Putamen (tissue), 1 donor: ENCODE data around the gene ZRANB1.

Experiments used
- DNase-seq: peaks from one replicate; pipeline ENCODE4 v3.0.0-alpha.2; 2016; ENCODE audit warnings: low spot score

The ZRANB1 gene

DNA sequence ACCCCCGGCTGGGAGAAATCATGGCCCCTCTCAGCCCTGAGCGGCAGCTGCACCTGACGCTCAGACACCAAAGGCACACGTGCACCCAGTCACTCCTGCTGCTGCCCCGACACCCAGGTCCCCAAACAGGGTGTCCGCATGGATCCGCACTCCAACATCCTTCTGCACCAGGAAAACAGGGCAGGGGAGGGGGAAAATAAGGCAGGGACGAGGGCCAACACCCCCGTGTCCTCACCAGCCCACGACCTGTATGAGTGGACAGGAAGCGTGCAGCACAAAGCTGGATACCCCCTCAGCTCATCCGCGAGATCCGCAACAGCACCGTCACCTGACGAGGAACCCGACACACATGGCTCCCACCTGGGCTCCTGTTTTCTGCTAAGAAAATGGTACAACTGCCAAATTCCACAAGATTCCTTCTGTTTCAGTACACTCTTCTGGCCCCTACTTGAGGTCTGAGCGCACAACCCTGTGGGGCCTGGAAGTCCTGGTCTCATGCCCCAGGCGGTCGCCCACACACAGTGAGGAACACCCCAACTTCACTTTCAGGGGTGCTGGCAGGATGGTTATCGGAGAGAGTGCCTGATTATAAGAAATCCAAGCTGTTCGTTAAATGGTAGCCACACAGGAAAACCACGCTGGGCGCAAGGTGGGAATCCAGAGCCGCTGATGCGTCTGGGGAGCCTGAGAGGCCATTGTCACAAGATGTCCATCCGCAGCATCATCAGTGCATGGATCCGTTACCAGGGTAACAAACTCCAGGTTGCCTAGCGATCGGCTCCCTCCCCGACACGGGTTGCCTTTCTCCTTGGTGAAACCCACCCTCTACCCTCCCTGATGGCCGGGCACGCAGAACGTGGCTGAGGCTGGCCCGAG, 63.6 kb downstream of the ZRANB1 start:
- no peak for DNase-seq

GRCh38 chr10:125006188-125006680, 64.3 kb downstream of the ZRANB1 start:
- no peak for DNase-seq

DNA sequence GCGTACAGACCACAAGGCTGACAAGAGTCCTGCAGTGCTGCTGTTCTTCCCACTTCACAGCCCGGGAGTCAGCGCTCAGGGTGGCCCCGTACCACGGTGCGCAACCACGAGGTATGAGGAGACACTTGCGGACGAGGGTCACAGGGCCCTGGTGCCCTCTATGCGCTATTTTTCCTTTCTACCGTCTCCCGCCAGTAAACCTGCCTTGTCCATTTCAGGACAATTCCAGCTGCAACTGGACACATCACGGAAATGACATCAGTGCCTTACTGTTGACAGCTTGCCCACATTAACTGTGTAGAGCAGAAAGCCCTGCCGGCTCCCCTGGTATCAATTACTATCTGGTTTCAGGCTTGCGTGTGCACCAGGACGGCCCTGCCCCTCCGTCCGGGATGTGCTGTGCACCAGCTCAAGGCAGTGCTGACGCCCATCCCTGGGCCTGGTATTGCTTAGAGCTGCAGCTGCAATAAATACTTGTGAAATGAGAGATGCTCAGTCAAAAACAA, 65.1 kb downstream of the ZRANB1 start:
- no peak for DNase-seq

GRCh38 chr10:125007436-125007835, 65.5 kb downstream of the ZRANB1 start:
- no peak for DNase-seq

DNA sequence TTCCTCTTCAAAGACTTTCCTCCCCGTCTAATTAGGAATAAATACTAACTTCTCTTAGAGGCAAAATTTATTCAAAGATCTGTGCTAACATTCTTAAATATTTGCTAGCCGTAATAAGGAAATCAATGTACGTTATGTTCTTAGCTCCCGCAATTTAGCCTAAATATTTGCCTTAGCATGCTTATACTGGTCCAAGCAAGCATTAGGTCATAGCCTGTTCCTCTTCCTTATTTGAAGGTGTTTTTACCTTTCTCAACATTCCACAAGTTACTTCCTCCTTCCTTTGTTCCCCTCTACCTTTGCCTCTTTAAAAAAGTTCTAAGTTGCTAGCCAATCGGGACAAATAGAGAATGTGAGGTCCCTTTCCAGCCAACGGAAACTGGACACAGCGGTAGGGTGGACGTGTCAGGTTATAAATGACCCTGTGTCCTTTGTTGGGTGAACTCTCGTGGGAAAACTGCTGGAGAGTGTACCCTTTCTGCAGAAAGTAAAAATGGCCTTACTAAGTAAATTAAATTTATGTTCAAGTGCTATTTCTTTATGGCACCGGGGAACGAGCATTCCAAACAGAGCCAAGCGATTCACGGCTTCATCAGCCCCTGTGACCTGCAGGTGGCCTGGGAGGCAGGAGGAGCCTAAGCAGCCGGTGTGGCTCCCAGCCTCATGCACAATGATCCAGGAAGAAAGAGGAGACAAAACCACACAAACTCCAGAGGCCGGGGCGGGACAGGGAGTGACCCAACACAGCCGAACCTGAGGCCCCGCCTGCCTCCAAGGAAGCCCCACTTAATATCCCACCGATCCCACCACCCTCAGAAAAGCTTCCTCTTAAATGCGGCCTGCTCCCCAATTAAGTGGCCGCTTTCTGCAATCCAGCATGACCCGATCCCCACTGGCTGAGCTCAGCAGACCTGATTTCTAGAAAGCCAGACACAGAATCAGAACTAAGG, 67.0 kb downstream of the ZRANB1 start:
- no peak for DNase-seq

- DNase-seq, result no peak
These were observed 67.8 kb downstream of the ZRANB1 start for GRCh38 chr10:125009661-125010161.

DNA sequence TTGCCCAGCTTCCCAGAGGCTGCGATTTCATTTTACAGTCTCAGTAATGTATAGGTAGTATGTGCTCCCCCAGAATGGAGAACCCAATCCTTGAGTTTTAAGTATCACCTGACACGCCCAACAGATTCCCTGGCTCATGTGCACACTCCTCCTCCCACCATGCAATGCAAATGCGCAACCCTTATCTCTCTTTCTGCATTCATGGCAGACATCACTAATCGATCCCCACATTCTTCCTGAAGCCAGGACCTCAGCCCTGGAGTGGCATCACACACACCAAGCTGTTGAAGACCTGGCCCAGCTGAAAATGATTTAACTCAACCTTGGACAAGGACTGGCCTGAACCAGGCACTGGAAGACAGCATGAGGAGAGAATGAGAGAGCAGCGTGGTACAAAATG, 68.4 kb downstream of the ZRANB1 start:
- DNase-seq, result no peak

DNA sequence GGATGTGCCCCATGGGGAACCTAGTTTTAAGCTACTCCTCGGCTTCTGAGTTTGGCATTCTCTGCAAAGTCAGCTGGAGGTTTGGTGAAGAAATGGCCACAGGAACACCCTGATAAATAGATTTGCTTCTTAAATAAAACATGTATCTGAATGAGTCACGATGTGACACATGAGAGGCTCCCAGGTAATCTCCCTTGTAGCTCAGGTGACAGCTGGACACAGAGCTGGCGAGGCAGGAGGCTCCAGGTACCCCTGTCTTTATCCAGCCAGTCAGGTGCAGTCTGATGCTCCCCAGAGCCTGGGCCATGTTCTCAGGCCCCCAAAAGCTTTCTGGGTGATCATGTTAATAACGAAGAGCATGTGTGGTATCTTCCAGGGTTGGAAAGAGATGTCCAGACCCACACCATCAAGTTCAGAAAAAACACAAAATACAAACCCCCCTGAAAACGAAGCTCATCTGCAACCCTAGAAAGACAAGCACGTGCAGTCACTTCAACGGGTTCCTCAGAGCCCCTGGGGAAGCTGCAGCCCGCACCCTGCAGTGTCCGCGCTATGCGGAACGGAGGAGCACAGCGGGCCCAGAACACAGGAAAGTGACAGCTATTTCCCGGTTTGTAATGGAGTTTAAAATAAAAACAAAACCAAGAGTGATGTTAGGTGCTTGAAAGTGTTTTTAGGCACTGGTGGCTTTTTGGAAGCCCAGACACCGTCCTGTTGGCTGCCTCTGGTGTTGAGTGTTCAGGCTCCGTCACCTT, 69.4 kb downstream of the ZRANB1 start:
- no peak for DNase-seq

DNA sequence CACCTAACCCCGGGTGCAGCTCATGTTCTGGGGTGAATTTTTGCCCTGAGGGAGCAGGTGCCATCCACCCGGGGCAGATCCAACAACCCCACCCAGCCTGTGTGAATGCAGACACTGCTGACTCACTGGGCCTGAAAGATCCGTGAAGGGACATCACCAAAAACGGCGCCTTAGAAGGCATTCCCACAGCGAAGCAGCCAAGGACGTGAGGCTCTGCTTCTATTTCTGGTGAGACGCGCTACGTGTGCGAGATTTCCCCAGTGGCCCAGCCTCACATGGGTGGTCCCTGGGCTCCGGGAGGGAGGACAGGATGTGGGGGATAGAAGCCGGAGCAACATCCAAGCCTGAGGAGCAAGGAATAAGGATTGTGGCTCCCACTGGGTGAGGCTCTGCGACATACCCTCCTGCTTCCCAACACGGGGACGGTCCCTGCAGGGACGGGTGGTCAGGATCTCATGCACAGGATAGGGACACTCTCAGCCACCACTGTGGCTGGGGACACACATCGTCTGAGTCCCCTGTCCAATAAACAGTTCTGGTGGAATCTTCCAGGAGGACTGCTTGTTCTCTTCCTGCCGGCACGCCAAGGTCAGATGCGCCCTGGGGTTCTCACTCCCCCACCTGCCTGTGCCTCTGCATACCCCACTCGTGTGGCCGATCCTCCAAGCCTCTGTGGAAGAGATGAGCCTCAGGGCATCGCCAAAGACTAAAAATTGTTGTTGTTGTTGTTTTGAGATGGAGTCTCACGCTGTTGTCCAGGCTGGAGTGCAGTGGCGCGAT, 70.2 kb downstream of the ZRANB1 start:
- no peak for DNase-seq

GRCh38 chr10:125012851-125013528, 71.1 kb downstream of the ZRANB1 start:
- no peak for DNase-seq

DNA sequence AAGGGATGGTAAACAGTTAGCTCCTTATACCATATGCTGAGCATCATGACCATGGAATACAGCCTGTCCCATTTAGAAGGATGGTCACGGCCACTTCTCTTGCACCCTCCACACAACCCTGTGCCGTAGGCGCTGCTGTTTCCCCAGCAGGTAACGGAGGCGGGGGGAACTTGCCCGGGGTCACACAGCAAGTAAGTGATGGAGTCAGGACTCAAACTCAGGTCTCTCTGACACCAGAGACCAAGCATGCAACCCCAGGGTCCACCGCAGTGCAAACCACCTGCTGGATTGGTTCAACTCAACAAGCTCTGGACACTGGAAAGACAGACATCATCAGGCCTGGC, 71.6 kb downstream of the ZRANB1 start:
- DNase-seq, result no peak

DNA sequence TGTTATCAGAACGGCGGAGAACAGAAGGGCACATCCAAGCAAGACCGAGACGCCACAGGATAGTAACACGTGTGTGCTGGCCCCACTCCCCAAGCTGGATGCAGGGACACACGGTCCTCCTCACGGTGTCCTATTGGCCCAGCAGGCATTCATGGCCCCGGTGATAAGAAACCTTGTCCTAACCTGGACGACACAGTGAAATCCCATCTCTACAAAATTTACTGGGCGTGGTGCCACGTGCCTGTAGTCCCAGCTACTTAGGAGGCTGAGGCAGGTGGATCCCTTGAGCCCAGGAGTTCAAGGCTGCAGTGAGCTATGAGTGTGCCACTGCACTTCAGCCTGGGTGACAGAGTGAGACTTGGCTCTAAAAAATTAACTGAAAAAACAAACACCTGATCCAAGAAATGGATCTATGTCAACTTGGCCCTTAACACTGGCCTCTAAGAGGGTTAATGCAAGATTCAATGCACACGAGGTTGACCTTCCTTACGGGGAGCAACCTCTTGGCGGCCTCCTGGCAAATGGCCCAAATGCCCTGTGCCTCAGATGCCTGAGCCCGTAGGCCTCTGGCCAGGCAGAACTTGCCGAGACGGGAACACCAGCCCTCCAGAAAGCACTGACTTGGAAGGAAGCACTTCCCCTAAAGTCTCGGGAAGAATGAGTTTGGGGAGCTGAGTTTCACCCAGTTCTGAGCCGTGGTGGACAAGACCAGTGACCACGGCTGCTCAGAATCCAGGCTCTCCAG, 72.3 kb downstream of the ZRANB1 start:
- DNase-seq, result no peak

DNA sequence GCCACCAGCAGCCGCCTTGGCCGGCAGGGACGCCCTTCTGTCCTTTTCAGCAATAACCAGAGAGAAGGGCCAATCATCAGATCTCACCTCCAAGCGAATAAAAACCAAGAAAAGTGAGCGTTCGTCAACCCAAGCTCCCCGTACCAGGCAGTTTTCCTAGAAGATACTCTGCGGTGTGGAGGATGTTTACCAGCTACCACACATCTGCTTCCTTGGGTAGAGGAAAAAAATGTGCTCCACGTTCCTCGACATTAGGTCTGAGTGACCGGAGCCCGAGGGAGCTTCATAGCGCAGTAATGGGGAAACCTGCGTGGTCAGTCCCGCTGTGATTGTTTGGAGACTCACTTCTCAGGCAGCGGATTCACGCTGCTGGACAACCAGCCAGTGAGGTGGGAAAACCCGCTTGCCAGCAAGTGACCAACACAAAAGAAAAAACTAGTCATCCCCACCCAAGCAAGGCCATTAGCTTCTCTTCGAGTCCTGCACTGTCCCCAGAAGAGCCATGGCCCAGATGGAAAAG, 73.0 kb downstream of the ZRANB1 start:
- no peak for DNase-seq

DNA sequence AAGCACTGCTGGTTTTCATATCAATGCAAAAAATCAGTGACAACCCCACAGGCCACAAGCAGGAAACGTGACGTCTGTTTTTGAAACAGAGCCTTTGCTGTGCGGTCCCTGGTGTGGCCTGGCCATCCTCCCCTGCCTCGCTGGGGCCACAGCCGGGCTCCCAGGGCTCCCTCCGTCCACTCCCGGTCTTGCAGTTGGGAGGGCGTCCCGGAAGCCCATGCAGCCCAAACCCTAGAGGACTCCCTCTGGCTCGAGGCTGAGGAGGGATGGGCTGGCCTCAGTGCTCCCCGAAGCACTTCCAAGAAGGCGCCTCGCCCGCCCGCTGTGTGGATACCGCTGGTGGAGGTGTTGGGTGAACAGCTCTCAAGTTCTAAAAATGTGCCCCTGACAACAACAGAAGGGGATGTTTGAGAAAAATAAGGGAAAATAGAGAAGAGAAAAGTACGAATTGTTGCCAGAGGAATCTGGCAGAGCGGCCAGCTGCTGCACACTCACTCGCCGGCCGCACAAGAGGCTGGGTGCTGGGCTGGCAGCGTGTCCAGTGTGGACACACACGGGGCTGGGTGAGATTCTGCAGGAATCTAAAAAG, 73.5 kb downstream of the ZRANB1 start:
- no peak for DNase-seq

- no peak for DNase-seq
These were observed 74.2 kb downstream of the ZRANB1 start for GRCh38 chr10:125016123-125016522.

- no peak for DNase-seq
These were observed 74.8 kb downstream of the ZRANB1 start for GRCh38 chr10:125016611-125017202.

DNA sequence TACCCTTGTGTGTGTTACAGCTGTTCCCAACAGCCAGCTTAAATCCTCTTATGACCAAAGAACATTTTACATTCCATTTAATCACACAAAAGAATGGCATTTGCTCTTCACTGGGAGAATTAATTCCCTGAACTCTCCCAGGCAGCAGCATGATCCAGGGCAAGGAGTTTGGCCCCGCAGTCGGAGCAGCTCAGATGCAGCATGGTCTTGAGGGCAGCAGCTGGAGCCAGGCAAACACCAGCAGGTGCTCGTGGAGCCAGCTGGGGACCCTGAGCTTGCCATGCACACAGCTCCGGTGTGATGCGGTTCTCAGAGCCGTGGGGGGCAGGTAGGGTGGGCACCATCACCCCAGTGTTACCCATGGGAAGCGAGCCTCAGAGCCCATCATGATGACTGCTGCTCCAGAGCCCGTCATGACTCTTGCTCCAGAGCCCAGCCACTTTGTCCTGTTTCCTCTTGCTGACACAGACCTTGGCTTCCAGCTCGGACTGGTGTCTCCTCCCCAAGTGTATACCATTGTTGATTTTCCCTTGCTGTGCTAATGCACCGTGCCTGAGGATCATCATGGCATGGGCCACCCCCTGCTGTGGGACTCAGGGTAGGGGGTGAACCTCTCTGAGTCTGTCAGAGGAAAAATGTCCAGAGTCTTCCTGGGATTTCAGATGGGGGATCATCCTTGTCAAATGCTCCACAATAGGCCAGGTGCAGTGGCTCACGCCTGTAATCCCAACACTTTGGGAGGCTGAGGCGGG, 75.8 kb downstream of the ZRANB1 start:
- no peak for DNase-seq
